Panc1 (cell line): ENCODE results near the gene ELK4. TPM values are rescaled to one million over a fixed set of nuclear protein-coding genes. Genes with fewer than 3 reads are reported as not detected.

Source experiments
- ATAC-seq: fragments of 200-7000 bp; cut with Tn5 transposase; 2 replicates; pipeline ENCODE4 v1.9.1; 2020; ENCODE audit warnings: mild to moderate bottlenecking, moderate library complexity
- BruUV-seq: library from RNA; stranded (reverse); fragments of 400-500 nt; replicated peaks from 2 replicates; lab custom pipeline; 2021; lab: Mats Ljungman, UMichigan
- CTCF ChIA-PET: fragments of 300-600 bp; sonication (Branson Sonifier 250); formaldehyde crosslinking; loops from one replicate; lab custom pipeline; 2022; ENCODE audit warnings: antibody characterized with exemption; lab: Charles Lee
- POLR2A ChIA-PET: fragments of 300-600 bp; sonication (Branson Sonifier 250); formaldehyde crosslinking; loops from one replicate; lab custom pipeline; 2022; ENCODE audit warnings: antibody characterized with exemption; lab: Charles Lee
- DNase-seq: peaks from one replicate; pipeline ENCODE4 v3.0.0-alpha.2; 2010; ENCODE audit warnings: low read depth, low spot score
- H3K27ac ChIP-seq: 2 replicates; pipeline ENCODE4 v1.5.1; 2011; ENCODE audit warnings: mild to moderate bottlenecking, low read length, inconsistent platforms
- H3K27me3 ChIP-seq: fragments of 200-500 bp; sonication (Bioruptor generic); 2 replicates; pipeline ENCODE4 v1.6.0; 2014; ENCODE audit warnings: low read length, inconsistent platforms; ENCODE audit not compliant: control insufficient read depth, insufficient read depth
- H3K36me3 ChIP-seq: fragments of 200-500 bp; sonication (Bioruptor generic); 2 replicates; pipeline ENCODE4 v1.5.1; 2014; ENCODE audit warnings: inconsistent platforms, mild to moderate bottlenecking, low read length, moderate library complexity; ENCODE audit not compliant: control insufficient read depth, insufficient read depth
- H3K4me1 ChIP-seq: 2 replicates; pipeline ENCODE4 v1.5.1; 2011; ENCODE audit warnings: inconsistent platforms, mild to moderate bottlenecking, low read length, moderate library complexity; ENCODE audit not compliant: control insufficient read depth, insufficient read depth
- H3K4me3 ChIP-seq, 2 experiments: 2 replicates each; pipeline ENCODE4 v1.5.1; 2011 to 2012; ENCODE audit warnings: low read depth in 2 of 2, low read length in 2 of 2, mild to moderate bottlenecking in 2 of 2, inconsistent platforms in 1 of 2, moderate library complexity in 1 of 2
- H3K9me3 ChIP-seq: fragments of 200-500 bp; sonication (Bioruptor generic); 2 replicates; pipeline ENCODE4 v1.5.1; 2014; ENCODE audit warnings: low read depth, mild to moderate bottlenecking, inconsistent platforms, low read length, moderate library complexity; ENCODE audit not compliant: control insufficient read depth, insufficient read depth
- CTCF ChIP-seq: fragments of 450-650 bp; IDR thresholded peaks from 2 replicates; pipeline ENCODE4 v1.5.1; 2017; ENCODE audit warnings: mild to moderate bottlenecking
- POLR2AphosphoS5 ChIP-seq: IDR thresholded peaks from 2 replicates; pipeline ENCODE4 v1.6.1; 2012; ENCODE audit warnings: mild to moderate bottlenecking, low read depth, low read length, moderate library complexity
- REST ChIP-seq, 2 experiments: IDR thresholded peaks; 2 replicates each; pipeline ENCODE4 v1.6.1; 2011 to 2012; ENCODE audit warnings: low read depth in 2 of 2, control low read depth in 1 of 2, low read length in 1 of 2, mild to moderate bottlenecking in 1 of 2, moderate library complexity in 1 of 2; ENCODE audit not compliant: insufficient read depth in 1 of 2
- SIN3A ChIP-seq: IDR thresholded peaks from 2 replicates; pipeline ENCODE4 v1.6.1; 2012; ENCODE audit warnings: low read depth, mild to moderate bottlenecking, low read length, moderate library complexity, borderline replicate concordance; ENCODE audit not compliant: insufficient read depth
- TCF7L2 ChIP-seq: IDR thresholded peaks from 2 replicates; pipeline ENCODE4 v1.6.1; 2011; ENCODE audit warnings: mild to moderate bottlenecking, low read depth, low read length, inconsistent platforms
- in situ Hi-C: cut with HindIII; loops from 2 replicates; pipeline ENCODE4 v1.10.0; 2016; ENCODE audit warnings: low sequenced_read_pairs, low pct_unique_long_range_greater_than_20kb
- intact Hi-C: fragments of 100-400 bp; cut with micrococcal nuclease; formaldehyde crosslinking; loops from one replicate; pipeline ENCODE4 v1.10.0; 2022; ENCODE audit not compliant: unreplicated experiment
- total RNA-seq: library from RNA; stranded (reverse); gene quantifications from one replicate; pipeline ENCODE4 v1.2.1, GENCODE V29; 2021; ENCODE audit not compliant: unreplicated experiment

Gene ELK4
- total RNA-seq, 1 experiment from 2014 or later = 54.6 TPM

- ChIA-PET CTCF (interaction anchor here (0.7 to 6.6 kb wide), 7 partner anchors 41 to 160 kb away, joined by 3 to 110 read pairs (median 6); partner anchors contain the start of gene ELK4), POLR2A (interaction anchor here (0.9 kb wide), 1 partner anchor 41 kb away, joined by 16 read pairs; the partner anchor contains the start of gene ELK4)
- Histone ChIP-seq H3K36me3 (no peaks in the 10 kb centered on the region), H3K27me3 (no peaks in the 10 kb centered on the region), H3K9me3 (no peaks in the 10 kb centered on the region), H3K4me3 (no peak overlapping the region), H3K4me1 (no peaks in the 10 kb centered on the region; the same call in 1 of the 2 replicates), H3K27ac (no peak overlapping the region)
- DNase-seq (no peak), ATAC-seq (no peak)
- in situ Hi-C loops (no loop called here), intact Hi-C loops (loop anchor here (2.0 kb wide), 2 partner anchors 42 to 66 kb away; partner anchors contain the start of gene ELK4)
- no TSS peak for BruUV-seq
- no peak for TF ChIP-seq SIN3A
- TF ChIP-seq REST (IDR thresholded peaks at IDR 0.05; ENCODE audit: insufficient read depth in 1 of 2, low read depth in 2 of 2, low read length in 1 of 2) = no peak
- no peak for TF ChIP-seq POLR2AphosphoS5
- TF ChIP-seq CTCF = no peak
- no peak for TF ChIP-seq TCF7L2
These were observed 40.9 kb downstream of the ELK4 start for GRCh38 chr1:205590777-205591513.

- no peak overlapping the region for H3K4me3 ChIP-seq
- no peaks in the 10 kb centered on the region; the same call in 1 of the 2 replicates for H3K4me1 ChIP-seq
- in situ Hi-C loops = no loop called here
- intact Hi-C loops = loop anchor here (2.0 kb wide), 2 partner anchors 42 to 66 kb away; partner anchors contain the start of gene ELK4
- DNase-seq (no peak), ATAC-seq (no peak)
- no peaks in the 10 kb centered on the region for H3K27me3 ChIP-seq
- no peaks in the 10 kb centered on the region for H3K9me3 ChIP-seq
- TF ChIP-seq CTCF (no peak), REST (IDR thresholded peaks at IDR 0.05; ENCODE audit: insufficient read depth in 1 of 2, low read depth in 2 of 2, low read length in 1 of 2) (no peak), POLR2AphosphoS5 (no peak), SIN3A (no peak), TCF7L2 (no peak)
- ChIA-PET POLR2A (no interaction called here), CTCF (interaction anchor here (6.6 kb wide), 1 partner anchor 67 kb away, joined by 110 read pairs; no protein-coding TSS in a partner anchor)
- no peaks in the 10 kb centered on the region for H3K36me3 ChIP-seq
- BruUV-seq = no TSS peak
- H3K27ac ChIP-seq = no peak overlapping the region
These were observed 41.4 kb downstream of the ELK4 start for GRCh38 chr1:205590457-205590768.
